Kidney (tissue), 14 donors: ENCODE data around the gene SPINT2. TPM values are rescaled to one million over a fixed set of nuclear protein-coding genes. Genes with fewer than 3 reads are reported as not detected.
A peak's percentile ranks its signal among the peaks of the same experiment; 100 is the strongest.

Experiments used
- DNase-seq, 5 donors: peaks; one replicate each; pipeline ENCODE4 v3.0.0-alpha.2; 2013 to 2020
- FAIRE-seq: peaks from 2 replicates; lab custom pipeline; 2012; peaks lifted over from hg19 to GRCh38; lab: Jason Lieb, UNC
- H3K27ac ChIP-seq, 2 donors: one replicate each; pipeline ENCODE4 v1.7.0; 2013; ENCODE audit warnings: low read depth in 2 of 2, low read length in 2 of 2, inconsistent platforms in 1 of 2
- H3K27me3 ChIP-seq: one replicate; pipeline ENCODE4 v1.7.1; 2013; ENCODE audit warnings: low read length, inconsistent platforms; ENCODE audit not compliant: control insufficient read depth, insufficient read depth
- H3K36me3 ChIP-seq, 3 donors: one replicate each; pipeline versions ENCODE4 v1.7.0 to v1.7.1; 2013; ENCODE audit warnings: low read length in 3 of 3, control low read depth in 1 of 3, inconsistent platforms in 1 of 3; ENCODE audit not compliant: insufficient read depth in 3 of 3, control insufficient read depth in 2 of 3
- H3K4me1 ChIP-seq, 3 donors: one replicate each; pipeline versions ENCODE4 v1.7.0 to v1.7.1; 2013; ENCODE audit warnings: low read length in 3 of 3, inconsistent platforms in 1 of 3, low read depth in 1 of 3; ENCODE audit not compliant: control insufficient read depth in 2 of 3, insufficient read depth in 2 of 3
- H3K4me3 ChIP-seq, 3 donors: one replicate each; pipeline versions ENCODE4 v1.7.0 to v1.8.1; 2013; ENCODE audit warnings: low read length in 3 of 3, control low read depth in 1 of 3, inconsistent platforms in 1 of 3
- H3K9ac ChIP-seq, 3 donors: one replicate each; pipeline versions ENCODE4 v1.7.0 to v1.7.1; 2013; ENCODE audit warnings: low read length in 3 of 3, control low read depth in 1 of 3, inconsistent platforms in 1 of 3
- H3K9me3 ChIP-seq, 3 donors: one replicate each; pipeline versions ENCODE4 v1.7.0 to v1.7.1; 2013; ENCODE audit warnings: low read length in 3 of 3, control low read depth in 1 of 3, inconsistent platforms in 1 of 3; ENCODE audit not compliant: control insufficient read depth in 2 of 3, insufficient read depth in 1 of 3
- CTCF ChIP-seq: IDR thresholded peaks from 3 replicates; pipeline ENCODE4 v1.5.1; 2012; ENCODE audit warnings: mild to moderate bottlenecking, moderate library complexity, borderline replicate concordance; ENCODE audit not compliant: insufficient read depth; ENCODE audit errors: extremely low read depth
- intact Hi-C: fragments of 100-400 bp; cut with DNase I; formaldehyde crosslinking; loops from one replicate; pipeline ENCODE4 v1.11.1; 2022
- polyA plus RNA-seq: library from polyadenylated mRNA; stranded (reverse); fragments of 350-450 nt; fragmentation: Illumina TruSeq; extraction: RNeasy Lipid Tissue Mini Kit (QIAGEN cat#74804); gene quantifications from one replicate; pipeline ENCODE4 v1.2.3, GENCODE V29; 2014; ENCODE audit warnings: low read depth, low replicate concordance; ENCODE audit not compliant: insufficient read depth
- total RNA-seq: library from RNA; stranded (reverse); fragmentation: NEBNext Ultra II Directional; extraction: Animal tissue kit (Norgen Biotek cat#: 25700); gene quantifications from one replicate; pipeline ENCODE4 v1.2.1, GENCODE V29; 2021
- donor health status: control.
- donor health status: control.
- donor health status: control.
- donor health status: control.
- donor health status: control.
- donor health status: DM: yes; HTN: yes; CAD: no.
- donor health status: Normal renal cell carcinoma (clear cell type).

Gene SPINT2
- total and polyA plus RNA-seq, 2 donors from 2014 or later, result 381 to 425 TPM

- DNase-seq (no peak), FAIRE-seq (no peak)
- Histone ChIP-seq H3K9ac (peak overlapping the region in 1 of 3 donors; percentile 46), H3K27me3 (no peaks in the 10 kb centered on the region), H3K36me3 (no peaks in the 10 kb centered on the region), H3K4me1 (peaks cover 0 to 2% (median 0%) of the 10 kb centered on the region in 3 donors), H3K9me3 (no peaks in the 10 kb centered on the region), H3K4me3 (peak overlapping the region in 1 of 3 donors; percentile 47), H3K27ac (no peak overlapping the region)
- intact Hi-C loops, result no loop called here
- TF ChIP-seq CTCF, result no peak
Observed at GRCh38 chr19:38243279-38243673, 21.1 kb upstream of the SPINT2 start.

- Histone ChIP-seq H3K27me3 (no peaks in the 10 kb centered on the region), H3K4me1 (peaks cover 0 to 5% (median 0%) of the 10 kb centered on the region in 3 donors), H3K27ac (no peak overlapping the region), H3K9me3 (no peaks in the 10 kb centered on the region), H3K4me3 (no peak overlapping the region), H3K9ac (no peak overlapping the region), H3K36me3 (no peaks in the 10 kb centered on the region)
- no peak for DNase-seq
- no peak for FAIRE-seq
- TF ChIP-seq CTCF, result no peak
- intact Hi-C loops, result loop anchor here (5.0 kb wide), 1 partner anchor 86 kb away; no protein-coding TSS in a partner anchor
Observed at GRCh38 chr19:38245826-38246498, 18.4 kb upstream of the SPINT2 start.

GRCh38 chr19:38247126-38247525 is 17.2 kb upstream of the SPINT2 start:
- DNase-seq, result no peak
- H3K27me3 ChIP-seq, result no peaks in the 10 kb centered on the region
- H3K4me1 ChIP-seq, result peaks cover 0 to 7% (median 4%) of the 10 kb centered on the region in 3 donors
- no peak overlapping the region for H3K27ac ChIP-seq
- H3K36me3 ChIP-seq, result no peaks in the 10 kb centered on the region
- FAIRE-seq, result no peak
- no peak overlapping the region for H3K4me3 ChIP-seq
- intact Hi-C loops, result loop anchor here (5.0 kb wide), 1 partner anchor 85 kb away; no protein-coding TSS in a partner anchor
- TF ChIP-seq CTCF, result no peak
- H3K9me3 ChIP-seq, result no peaks in the 10 kb centered on the region
- no peak overlapping the region for H3K9ac ChIP-seq
